Left lung (tissue), 10 donors: ENCODE data around the gene IRF2. TPM values are rescaled to one million over a fixed set of nuclear protein-coding genes. Genes with fewer than 3 reads are reported as not detected.

ENCODE experiments used
- ATAC-seq: fragments of 200-7000 bp; cut with Tn5 transposase; one replicate; pipeline ENCODE4 v1.9.1; 2020; ENCODE audit warnings: moderate library complexity
- DNase-seq, 4 donors: peaks; one replicate each; pipeline ENCODE4 v3.0.0-alpha.2; 2013 to 2020
- H3K27ac ChIP-seq, 2 donors: fragments of 200-600 bp; sonication (generic) in 1 of 2; one replicate each; pipeline versions ENCODE4 v1.5.0 to v1.8.0; 2020 to 2021
- H3K27me3 ChIP-seq, 2 donors: fragments of 200-600 bp; sonication (generic) in 1 of 2; one replicate each; pipeline versions ENCODE4 v1.5.0 to v1.8.0; 2020 to 2021
- H3K36me3 ChIP-seq, 2 donors: fragments of 200-600 bp; sonication (generic) in 1 of 2; one replicate each; pipeline versions ENCODE4 v1.5.0 to v1.8.0; 2020 to 2021
- H3K4me1 ChIP-seq, 2 donors: fragments of 200-600 bp; one replicate each; pipeline ENCODE4 v1.8.0; 2021
- H3K4me3 ChIP-seq, 2 donors: fragments of 200-600 bp; sonication (generic) in 1 of 2; one replicate each; pipeline versions ENCODE4 v1.5.0 to v1.8.0; 2020 to 2021; ENCODE audit warnings: mild to moderate bottlenecking in 1 of 2
- H3K9me3 ChIP-seq, 2 donors: fragments of 200-600 bp; sonication (generic) in 1 of 2; one replicate each; pipeline versions ENCODE4 v1.5.0 to v1.8.0; 2020 to 2021
- intact Hi-C, 2 donors: fragments of 100-400 bp; cut with DNase I; formaldehyde crosslinking; loops; one replicate each; pipeline versions ENCODE4 v1.11.2 to v1.14.2; 2022
- polyA plus RNA-seq, 6 donors: library from polyadenylated mRNA; unstranded; fragments of 120-200 nt; gene quantifications; one replicate each; pipeline ENCODE4 v1.2.1, GENCODE V29; 2013; ENCODE audit not compliant: insufficient read length in 6 of 6
- total RNA-seq, 2 donors: library from RNA; stranded (reverse); fragmentation: NEBNext Ultra II Directional; extraction: Animal tissue kit (Norgen Biotek cat#: 25700); gene quantifications; one replicate each; pipeline ENCODE4 v1.2.1, GENCODE V29; 2021
- TF ChIP-seq, protein P1 (sequence below), 2 donors: fragments of 200-600 bp; sonication (generic) in 1 of 2; IDR thresholded peaks; one replicate each; pipeline versions ENCODE4 v1.5.0 to v1.8.0; 2021; ENCODE audit warnings: antibody characterized with exemption in 2 of 2
- donor health status: DM: no; HTN: yes; CAD: no.
- donor health status: DM: no; HTN: no; CAD: no.

IRF2 gene
- total and polyA plus RNA-seq, 8 donors: 32.8 to 50.2 (median 47.0) TPM

- Histone ChIP-seq H3K4me1 (peaks cover 8 to 37% of the 10 kb centered on the region in 2 donors), H3K36me3 (no peaks in the 10 kb centered on the region), H3K9me3 (no peaks in the 10 kb centered on the region), H3K27me3 (no peaks in the 10 kb centered on the region), H3K27ac (no peak overlapping the region), H3K4me3 (no peak overlapping the region)
- DNase-seq (no peak), ATAC-seq (no peak)
- intact Hi-C loops: no loop called here
- TF ChIP-seq, protein P1, sequence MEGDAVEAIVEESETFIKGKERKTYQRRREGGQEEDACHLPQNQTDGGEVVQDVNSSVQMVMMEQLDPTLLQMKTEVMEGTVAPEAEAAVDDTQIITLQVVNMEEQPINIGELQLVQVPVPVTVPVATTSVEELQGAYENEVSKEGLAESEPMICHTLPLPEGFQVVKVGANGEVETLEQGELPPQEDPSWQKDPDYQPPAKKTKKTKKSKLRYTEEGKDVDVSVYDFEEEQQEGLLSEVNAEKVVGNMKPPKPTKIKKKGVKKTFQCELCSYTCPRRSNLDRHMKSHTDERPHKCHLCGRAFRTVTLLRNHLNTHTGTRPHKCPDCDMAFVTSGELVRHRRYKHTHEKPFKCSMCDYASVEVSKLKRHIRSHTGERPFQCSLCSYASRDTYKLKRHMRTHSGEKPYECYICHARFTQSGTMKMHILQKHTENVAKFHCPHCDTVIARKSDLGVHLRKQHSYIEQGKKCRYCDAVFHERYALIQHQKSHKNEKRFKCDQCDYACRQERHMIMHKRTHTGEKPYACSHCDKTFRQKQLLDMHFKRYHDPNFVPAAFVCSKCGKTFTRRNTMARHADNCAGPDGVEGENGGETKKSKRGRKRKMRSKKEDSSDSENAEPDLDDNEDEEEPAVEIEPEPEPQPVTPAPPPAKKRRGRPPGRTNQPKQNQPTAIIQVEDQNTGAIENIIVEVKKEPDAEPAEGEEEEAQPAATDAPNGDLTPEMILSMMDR (IDR thresholded peaks at IDR 0.05): no peak
Observed at GRCh38 chr4:184511156-184511555, 36.8 kb upstream of the IRF2 start.

DNA sequence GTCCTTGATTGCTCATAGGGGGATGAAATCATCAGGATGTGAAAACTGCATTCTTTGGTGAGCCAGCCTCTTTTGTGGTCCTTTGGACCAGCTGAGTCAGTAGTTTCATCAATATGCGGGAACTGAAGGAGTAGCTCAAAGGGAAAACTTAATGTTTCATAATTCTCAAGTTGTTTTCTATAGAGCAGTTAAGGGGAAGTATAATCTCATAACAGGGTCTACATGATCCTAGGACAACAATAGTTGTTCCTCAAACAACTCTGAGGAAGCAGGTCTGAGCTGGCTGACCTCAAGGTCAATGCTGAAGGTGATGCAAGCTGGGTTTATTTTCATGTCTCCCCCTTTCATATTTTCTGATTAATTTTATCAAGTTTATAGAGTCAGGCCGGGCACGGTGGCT, 36.1 kb upstream of the IRF2 start:
- ATAC-seq: peak; percentile 31
- Histone ChIP-seq H3K27ac (peak overlapping the region in 1 of 2 donors; percentile 25), H3K36me3 (no peaks in the 10 kb centered on the region), H3K4me1 (peaks cover 8 to 37% of the 10 kb centered on the region in 2 donors), H3K4me3 (no peak overlapping the region), H3K27me3 (no peaks in the 10 kb centered on the region), H3K9me3 (no peaks in the 10 kb centered on the region)
- TF ChIP-seq, protein P1 (IDR thresholded peaks at IDR 0.05): no peak
- intact Hi-C loops: no loop called here
- DNase-seq: no peak

GRCh38 chr4:184506527-184507121, 32.3 kb upstream of the IRF2 start:
- Histone ChIP-seq H3K27ac (no peak overlapping the region), H3K4me3 (no peak overlapping the region), H3K27me3 (no peaks in the 10 kb centered on the region), H3K36me3 (no peaks in the 10 kb centered on the region), H3K9me3 (no peaks in the 10 kb centered on the region), H3K4me1 (peaks cover 0 to 31% of the 10 kb centered on the region in 2 donors)
- TF ChIP-seq, protein P1 (IDR thresholded peaks at IDR 0.05): peak in 1 of 2 donors; percentile 28
- intact Hi-C loops: no loop called here
- no peak for DNase-seq
- peak; percentile 57 for ATAC-seq

GRCh38 chr4:184504385-184504784, 30.0 kb upstream of the IRF2 start:
- ATAC-seq: no peak
- no peak for DNase-seq

DNA sequence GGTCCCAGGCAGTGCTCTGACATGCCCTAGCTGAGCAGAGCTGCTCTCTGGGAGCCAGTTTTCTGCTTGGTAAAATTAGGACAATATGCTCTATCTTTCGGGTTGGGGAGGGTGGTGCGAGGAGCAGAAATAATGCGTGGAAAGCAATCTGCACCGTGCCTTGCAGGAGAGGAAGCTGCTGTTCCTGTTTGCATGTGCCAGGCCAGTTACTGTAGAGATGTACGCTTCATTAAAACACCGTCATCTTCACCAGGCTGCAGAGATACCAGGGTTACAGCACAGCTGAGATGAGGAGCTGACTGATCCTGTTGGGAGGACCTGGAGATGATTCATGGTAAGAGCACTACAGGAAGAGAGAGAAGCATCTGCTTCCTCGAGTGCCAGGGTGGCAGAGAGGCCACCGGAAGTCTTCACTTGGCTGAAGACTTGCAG, 29.5 kb upstream of the IRF2 start:
- H3K36me3 ChIP-seq: no peaks in the 10 kb centered on the region
- no peaks in the 10 kb centered on the region for H3K27me3 ChIP-seq
- H3K4me1 ChIP-seq: peaks cover 0 to 16% of the 10 kb centered on the region in 2 donors
- TF ChIP-seq, protein P1 (IDR thresholded peaks at IDR 0.05): no peak
- no peak for DNase-seq
- H3K9me3 ChIP-seq: no peaks in the 10 kb centered on the region
- no peak overlapping the region for H3K27ac ChIP-seq
- ATAC-seq: no peak
- intact Hi-C loops: no loop called here
- H3K4me3 ChIP-seq: no peak overlapping the region

More at GRCh38 chr4:184504385-184504784, 30.0 kb upstream of the IRF2 start:
- Histone ChIP-seq H3K4me1 (peaks cover 0 to 16% of the 10 kb centered on the region in 2 donors), H3K27ac (no peak overlapping the region), H3K9me3 (no peaks in the 10 kb centered on the region), H3K36me3 (no peaks in the 10 kb centered on the region), H3K4me3 (no peak overlapping the region), H3K27me3 (no peaks in the 10 kb centered on the region)
- TF ChIP-seq, protein P1 (IDR thresholded peaks at IDR 0.05): no peak
- intact Hi-C loops: no loop called here
